COR-L47 (cell line): Measurements from ENCODE around the gene WNT10A.
A peak's percentile ranks its signal among the peaks of the same experiment; 100 is the strongest.

Source experiments
- DNase-seq: peaks from one replicate; lab custom pipeline; 2025; lab: John Stamatoyannopoulos, UW

WNT10A gene

GRCh38 chr2:218857371-218858137 is 23.1 kb upstream of the WNT10A start:
- peak; percentile 82 for DNase-seq

GRCh38 chr2:218858138-218858445 is 22.6 kb upstream of the WNT10A start:
- no peak for DNase-seq

GRCh38 chr2:218858671-218859555 is 21.7 kb upstream of the WNT10A start:
- DNase-seq: no peak

- no peak for DNase-seq
Observed at GRCh38 chr2:218859556-218859987, 21.1 kb upstream of the WNT10A start, which contains the start of gene WNT6. TSS of gene WNT6 (plus strand) at chr2:218859805. CDS start at chr2:218860038, 233 bp downstream.

GRCh38 chr2:218859988-218860831 is 20.4 kb upstream of the WNT10A start:
- no peak for DNase-seq

GRCh38 chr2:218860950-218861381 is 19.7 kb upstream of the WNT10A start:
- peak; percentile 85 for DNase-seq

GRCh38 chr2:218861645-218862318 is 18.9 kb upstream of the WNT10A start:
- no peak for DNase-seq

GRCh38 chr2:218863021-218863520 is 17.6 kb upstream of the WNT10A start:
- no peak for DNase-seq

- DNase-seq: no peak
Observed at GRCh38 chr2:218865396-218865795, 15.3 kb upstream of the WNT10A start.

- DNase-seq: no peak
Observed at GRCh38 chr2:218865999-218866398, 14.7 kb upstream of the WNT10A start.

GRCh38 chr2:218867900-218868299 is 12.8 kb upstream of the WNT10A start:
- no peak for DNase-seq

GRCh38 chr2:218869064-218869463 is 11.6 kb upstream of the WNT10A start:
- no peak for DNase-seq

GRCh38 chr2:218870984-218871344 is 9.7 kb upstream of the WNT10A start:
- DNase-seq: no peak

GRCh38 chr2:218871345-218872302 is 9.0 kb upstream of the WNT10A start:
- no peak for DNase-seq

- DNase-seq: no peak
Observed at GRCh38 chr2:218872645-218873358, 7.8 kb upstream of the WNT10A start.

GRCh38 chr2:218873359-218874194 is 7.1 kb upstream of the WNT10A start:
- no peak for DNase-seq

GRCh38 chr2:218875692-218876246 is 4.9 kb upstream of the WNT10A start:
- DNase-seq: no peak

GRCh38 chr2:218876562-218877219 is 4.0 kb upstream of the WNT10A start:
- peak; percentile 63 for DNase-seq
